NCI-H774 (cell line): ENCODE results near the gene CASP9.

Source experiments
- DNase-seq: peaks from one replicate; lab custom pipeline; 2025; lab: John Stamatoyannopoulos, UW

CASP9 gene

DNA sequence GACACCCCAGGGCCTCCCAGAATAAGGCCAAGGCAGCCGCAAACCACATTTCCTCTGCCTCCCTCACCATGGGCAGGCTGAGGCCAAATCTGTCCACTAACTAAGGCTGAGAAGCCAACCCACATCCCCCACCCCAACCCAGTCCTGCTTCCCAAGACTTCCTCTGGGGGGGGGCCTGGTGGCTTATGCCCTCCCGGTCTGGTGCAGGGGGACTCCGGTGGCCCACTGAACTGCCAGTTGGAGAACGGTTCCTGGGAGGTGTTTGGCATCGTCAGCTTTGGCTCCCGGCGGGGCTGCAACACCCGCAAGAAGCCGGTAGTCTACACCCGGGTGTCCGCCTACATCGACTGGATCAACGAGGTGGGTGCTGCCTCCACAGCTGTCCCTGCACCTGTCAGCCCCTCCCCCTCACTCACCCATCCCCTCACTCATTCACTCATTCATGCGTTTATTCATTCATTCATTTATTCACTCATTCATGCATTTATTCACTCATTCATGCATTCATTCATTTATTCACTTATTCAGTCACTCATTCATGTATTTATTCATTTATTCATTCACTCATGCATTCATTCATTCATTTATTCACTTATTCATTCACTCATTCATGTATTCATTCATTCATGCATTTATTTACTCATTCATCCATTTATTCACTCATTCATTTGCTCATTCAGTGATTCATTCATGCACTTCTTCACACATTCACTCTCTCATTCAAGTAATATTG is 78.5 kb downstream of the CASP9 start:
- DNase-seq = no peak

DNA sequence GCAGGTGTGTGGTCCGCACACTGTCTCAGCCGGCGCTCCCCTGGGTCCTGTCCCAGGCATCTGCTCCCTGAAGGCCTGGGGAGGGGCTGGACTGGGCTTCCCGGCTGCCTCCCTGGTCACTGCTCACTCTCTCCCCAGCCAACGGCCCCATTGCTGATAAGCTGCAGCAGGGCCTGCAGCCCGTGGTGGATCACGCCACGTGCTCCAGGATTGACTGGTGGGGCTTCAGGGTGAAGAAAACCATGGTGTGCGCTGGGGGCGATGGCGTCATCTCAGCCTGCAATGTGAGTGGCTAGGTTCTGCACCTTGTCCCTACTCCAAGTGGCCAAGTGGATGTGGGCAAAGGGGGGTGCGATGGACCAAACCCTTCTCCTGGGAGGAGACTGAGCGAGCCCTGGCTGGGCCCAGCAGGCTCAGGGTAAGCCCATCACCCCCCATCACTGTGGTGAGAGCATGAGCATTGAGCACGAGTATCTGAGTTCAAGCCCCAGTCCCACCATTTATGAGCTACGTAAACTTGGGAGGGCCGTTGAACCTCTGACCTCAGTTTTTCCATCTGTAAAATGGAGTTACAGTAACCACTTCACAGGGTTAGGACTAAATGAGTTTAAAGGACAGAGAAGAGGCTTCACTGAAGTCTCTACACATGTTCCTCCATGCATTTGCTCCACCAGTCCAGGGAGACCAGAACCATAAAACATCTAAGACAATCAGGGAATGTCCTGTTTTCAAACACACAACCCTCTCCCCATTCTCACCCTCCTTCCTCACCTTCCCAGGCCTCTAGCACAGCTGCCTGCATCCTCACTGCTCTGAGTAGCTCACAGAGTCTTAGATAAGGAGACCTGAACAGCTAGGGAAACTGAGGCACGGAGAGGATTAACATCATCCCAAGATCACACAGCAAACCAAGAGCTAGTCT is 79.3 kb downstream of the CASP9 start:
- DNase-seq = no peak

DNA sequence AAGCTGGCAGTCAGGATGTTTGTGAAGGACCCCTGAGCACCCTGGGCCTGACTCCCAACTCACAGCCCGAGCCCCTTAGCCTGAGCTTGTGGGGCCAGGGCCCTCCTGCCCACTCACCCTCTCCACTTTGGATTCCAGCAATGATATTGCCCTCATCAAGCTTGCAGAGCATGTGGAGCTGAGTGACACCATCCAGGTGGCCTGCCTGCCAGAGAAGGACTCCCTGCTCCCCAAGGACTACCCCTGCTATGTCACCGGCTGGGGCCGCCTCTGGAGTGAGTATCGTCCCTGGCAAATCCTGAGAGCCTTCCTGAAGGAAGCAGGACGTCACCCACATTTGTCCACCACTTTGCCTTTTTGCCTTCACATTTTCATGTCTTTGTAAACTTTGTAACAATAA is 80.7 kb downstream of the CASP9 start:
- no peak for DNase-seq

DNA sequence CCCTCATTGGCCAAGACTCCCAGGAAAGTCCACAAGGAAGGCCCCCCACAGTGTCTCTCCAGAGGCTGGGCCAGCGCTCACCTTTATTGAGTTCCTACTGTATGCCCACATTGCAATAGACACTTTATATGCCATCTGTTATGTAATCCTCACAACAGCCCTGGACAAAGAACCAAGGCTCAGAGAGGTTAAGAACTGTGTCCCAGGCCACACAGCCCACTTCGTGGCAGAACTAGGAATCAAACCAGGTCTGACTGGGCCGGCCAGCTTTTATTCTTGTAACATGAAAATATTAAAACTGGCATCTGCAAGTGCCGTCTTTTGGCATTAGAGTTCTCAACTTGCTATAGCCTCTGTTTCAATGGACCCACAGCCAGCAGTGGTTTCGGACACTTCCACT is 81.3 kb downstream of the CASP9 start:
- DNase-seq = no peak

DNA sequence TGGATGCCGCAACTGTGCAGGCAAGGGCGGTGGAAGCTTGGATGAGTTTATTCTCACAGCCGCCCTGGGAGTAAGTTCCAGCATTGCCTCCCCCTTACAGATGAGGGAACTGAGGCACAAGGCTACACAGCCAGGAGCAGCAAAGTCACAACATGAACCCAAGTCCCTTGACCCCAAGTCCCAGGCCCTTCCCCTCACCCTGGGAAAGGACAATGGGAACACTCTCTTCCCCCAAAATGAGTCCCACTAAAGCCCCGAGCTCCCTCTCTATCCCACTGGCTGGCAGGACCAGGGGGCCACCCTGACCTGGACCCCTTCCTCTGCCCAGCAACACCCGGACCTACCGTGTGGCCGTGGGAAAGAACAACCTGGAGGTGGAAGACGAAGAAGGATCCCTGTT is 81.9 kb downstream of the CASP9 start:
- DNase-seq = no peak
